K562 (cell line): ENCODE data around the gene HOXB6. TPM values are rescaled to one million over a fixed set of nuclear protein-coding genes. Genes with fewer than 3 reads are reported as not detected.

Source experiments
- ARNT ChIP-seq, 2 experiments: fragments of 450-650 bp; IDR thresholded peaks; 2 replicates each; pipeline ENCODE4 v1.6.1; 2016; ENCODE audit warnings: mild to moderate bottlenecking in 1 of 2
- BRF1 ChIP-seq: IDR thresholded peaks from 3 replicates; pipeline ENCODE4 v1.6.1; 2011; ENCODE audit warnings: borderline replicate concordance, mild to moderate bottlenecking; ENCODE audit not compliant: insufficient read length; ENCODE audit errors: extremely low read depth
- DACH1 ChIP-seq: fragments of 450-650 bp; IDR thresholded peaks from 2 replicates; pipeline ENCODE4 v1.6.1; 2018; ENCODE audit not compliant: partially characterized antibody
- ELK1 ChIP-seq: sonication (generic); formaldehyde crosslinking; IDR thresholded peaks from 2 replicates; pipeline ENCODE4 v1.8.1; 2022; ENCODE audit warnings: missing genetic modification reagents
- IRF9 ChIP-seq: fragments of 450-650 bp; IDR thresholded peaks from 2 replicates; pipeline ENCODE4 v1.6.1; 2016; ENCODE audit warnings: missing biosample characterization, missing genetic modification characterization
- KDM1A ChIP-seq, 2 experiments: fragments of 450-650 bp; IDR thresholded peaks; 2 replicates each; pipeline ENCODE4 v1.6.1; 2016; ENCODE audit warnings: mild to moderate bottlenecking in 2 of 2
- KDM2B ChIP-seq: fragments of 250-450 bp; sonication (Bioruptor Pico); IDR thresholded peaks from 2 replicates; pipeline ENCODE4 v1.8.0; 2021; ENCODE audit warnings: mild to moderate bottlenecking, moderate library complexity
- MEF2A ChIP-seq: IDR thresholded peaks from 2 replicates; pipeline ENCODE4 v1.6.1; 2011; ENCODE audit warnings: low read depth, mild to moderate bottlenecking, low read length, moderate library complexity; ENCODE audit not compliant: control insufficient read depth
- MNT ChIP-seq, 2 experiments: fragments of 450-650 bp; conservative IDR thresholded peaks; 2 replicates each; pipeline ENCODE4 v1.6.1; 2017; ENCODE audit warnings: mild to moderate bottlenecking in 2 of 2, moderate library complexity in 2 of 2
- NR1H2 ChIP-seq: sonication (generic); formaldehyde crosslinking; IDR thresholded peaks from 2 replicates; pipeline ENCODE4 v1.4.0; 2020; ENCODE audit warnings: mild to moderate bottlenecking, missing genetic modification reagents
- POLR2A ChIP-seq: fragments of 450-650 bp; conservative IDR thresholded peaks from 2 replicates; pipeline ENCODE4 v1.6.1; 2016
- RBM39 ChIP-seq: fragments of 200-400 bp; formaldehyde crosslinking; optimal IDR thresholded peaks from 2 replicates; pipeline ENCODE3; 2018; ENCODE audit warnings: low read depth, low read length
- SAP30 ChIP-seq: fragments of 200-600 bp; sonication (generic); IDR thresholded peaks from 2 replicates; pipeline ENCODE4 v1.6.1; 2012; ENCODE audit warnings: borderline replicate concordance, low read depth, mild to moderate bottlenecking, moderate library complexity, low read length, control low read depth, inconsistent platforms; ENCODE audit not compliant: insufficient read depth, poor library complexity, severe bottlenecking
- SIX5 ChIP-seq, 2 experiments: IDR thresholded peaks; 2 replicates each; pipeline ENCODE4 v1.6.1; 2011; ENCODE audit warnings: low read length in 2 of 2, borderline replicate concordance in 1 of 2, low read depth in 1 of 2, mild to moderate bottlenecking in 1 of 2, moderate library complexity in 1 of 2; ENCODE audit not compliant: insufficient read depth in 1 of 2
- SRF ChIP-seq, 2 experiments: fragments of 250-450, 450-650 bp in 1 of 2; sonication (Bioruptor Pico) in 1 of 2; sonication (generic) in 1 of 2; formaldehyde crosslinking; IDR thresholded peaks; 2 replicates each; pipeline versions ENCODE4 v1.5.0 to v1.5.1; 2020 to 2022; ENCODE audit warnings: mild to moderate bottlenecking in 1 of 2, missing genetic modification reagents in 1 of 2
- TGIF2 ChIP-seq: sonication (generic); formaldehyde crosslinking; IDR thresholded peaks from 2 replicates; pipeline ENCODE4 v1.8.1; 2022; ENCODE audit warnings: mild to moderate bottlenecking, missing genetic modification reagents, moderate library complexity
- THRA ChIP-seq: fragments of 450-650 bp; IDR thresholded peaks from 2 replicates; pipeline ENCODE4 v1.6.1; 2017; ENCODE audit warnings: mild to moderate bottlenecking, moderate library complexity
- TRIM25 ChIP-seq: fragments of 450-650 bp; IDR thresholded peaks from 2 replicates; pipeline ENCODE4 v1.7.0; 2016; ENCODE audit warnings: borderline replicate concordance
- ZNF146 ChIP-seq: IDR thresholded peaks from one replicate; pipeline ENCODE4 v1.6.1; 2018; ENCODE audit warnings: missing compliant biosample characterization; ENCODE audit not compliant: unreplicated experiment
- ZNF212 ChIP-seq: fragments of 450-650 bp; formaldehyde crosslinking; IDR thresholded peaks from 2 replicates; pipeline ENCODE4 v1.4.0; 2020; ENCODE audit warnings: mild to moderate bottlenecking
- polyA plus RNA-seq, 8 experiments: library from polyadenylated mRNA; depleted of rRNA in 4 of 8; stranded (reverse) in 5 of 8; unstranded in 3 of 8; fragments of >200 nt; fragmentation: Nextera tagmentation in 2 of 8; fragmentation: Illumina TruSeq in 1 of 8; extraction: Ambion mirVana in 2 of 8; extraction: Trizol in 1 of 8; gene quantifications; 2 replicates each; pipeline versions ENCODE4 v1.2.1 to v1.2.3, GENCODE V29; 2011 to 2014; ENCODE audit warnings: inconsistent platforms in 1 of 8, missing spikeins in 1 of 8
- total RNA-seq, 7 experiments: library from RNA; depleted of rRNA in 6 of 7; stranded (reverse); fragments of >200 nt in 6 of 7; fragmentation: Illumina TruSeq in 2 of 7; extraction: Trizol in 2 of 7; gene quantifications; 2 replicates each; pipeline versions ENCODE4 v1.2.1 to v1.2.3, GENCODE V29; 2011 to 2021; ENCODE audit warnings: low replicate concordance in 1 of 7

Gene HOXB6
- total and polyA plus RNA-seq, 9 of the 15 experiments (the other 6 are each of a cell fraction or from before 2014, with no cell fraction given), result 1.2 to 14.8 (median 4.9) TPM

GRCh38 chr17:48546924-48547807 lies 57.6 kb downstream of the HOXB6 start (continued):
- TF ChIP-seq TRIM25 (no peak), SIX5 (IDR thresholded peaks at IDR 0.05; ENCODE audit: borderline replicate concordance in 1 of 2, insufficient read depth in 1 of 2, low read depth in 1 of 2, low read length in 2 of 2) (no peak), DACH1 (no peak), MNT (conservative IDR thresholded peaks at IDR 0.05) (0 out of 4 replicates have a peak, but pooled peaks of 1 of the 2 experiments have one; percentile 40), THRA (no peak), SRF (CRISPR knock-in tag; IDR thresholded peaks at IDR 0.05) (no peak), KDM1A (IDR thresholded peaks at IDR 0.05) (peak; percentile 68 to 82), ARNT (IDR thresholded peaks at IDR 0.05) (no peak), SAP30 (no peak), POLR2A (peak; percentile 72), IRF9 (no peak), KDM2B (no peak), BRF1 (no peak), TGIF2 (no peak), ZNF146 (CRISPR knock-in tag) (no peak), NR1H2 (CRISPR knock-in tag) (no peak), ZNF212 (CRISPR knock-in tag) (peak; percentile 87; the same call in 1 of the 2 replicates), ELK1 (no peak), RBM39 (no peak), MEF2A (no peak)
